Activated CD4-positive, CD25-positive, alpha-beta regulatory T cell (primary cell): ENCODE results near the gene IFT81.
"Not testable (repeated sequence)": the region's sequence is repeated elsewhere in the genome, so short reads cannot be mapped to it uniquely, and the experiment has no call there.

ENCODE experiments used
- DNase-seq, 4 experiments: peaks; one replicate each; lab custom pipeline; 2025; lab: John Stamatoyannopoulos, UW

IFT81 gene

DNA sequence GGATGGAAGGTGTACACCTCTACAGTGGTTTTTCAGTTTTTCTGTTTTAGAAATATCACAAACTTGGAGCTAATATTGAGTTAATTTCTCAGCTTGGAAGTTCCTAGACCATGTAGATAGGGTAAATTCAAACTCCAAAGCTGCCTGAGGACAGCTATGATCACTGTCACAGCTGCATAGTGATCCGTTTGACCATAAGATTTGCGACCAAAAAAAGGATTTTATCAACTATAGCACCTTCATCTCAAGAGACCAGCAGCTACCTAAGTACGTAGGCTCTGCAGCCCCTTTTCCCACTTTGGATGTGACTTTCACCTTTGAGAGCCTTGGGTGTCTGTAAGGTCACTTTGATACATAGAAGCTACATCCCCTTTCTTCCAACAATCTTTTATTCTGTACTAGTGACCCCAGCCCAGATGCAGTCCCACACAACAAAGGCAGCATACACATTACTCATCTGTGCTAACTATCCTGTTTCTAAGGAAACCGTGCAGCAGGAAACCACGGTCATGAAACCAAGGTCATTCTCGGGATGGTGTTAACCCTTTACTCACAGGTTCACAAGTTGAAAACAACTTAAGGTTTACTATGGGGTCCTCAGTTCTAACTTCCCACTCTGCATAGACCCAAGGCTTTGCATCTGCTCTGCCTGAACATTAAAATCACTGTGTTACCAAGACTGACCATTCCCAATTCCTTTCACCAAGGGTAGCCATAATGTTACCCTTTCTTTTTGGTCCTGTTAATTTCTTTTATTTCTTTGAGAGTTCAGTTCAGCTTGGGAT, 75.4 kb downstream of the IFT81 start:
- no peak for DNase-seq

DNA sequence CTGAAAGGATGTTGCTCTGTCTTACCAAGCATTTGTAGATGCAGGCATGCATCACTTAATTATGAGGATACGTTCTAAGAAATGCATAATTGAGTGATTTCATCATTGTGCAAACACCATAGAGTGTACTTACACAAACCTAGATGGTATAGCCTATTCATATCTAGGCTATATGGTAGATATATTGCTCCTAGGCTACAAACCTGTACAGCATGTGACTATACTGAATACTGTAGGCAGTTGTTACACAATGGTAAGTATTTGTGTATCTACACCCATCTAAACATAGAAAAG, 75.9 kb downstream of the IFT81 start:
- no peak for DNase-seq

DNA sequence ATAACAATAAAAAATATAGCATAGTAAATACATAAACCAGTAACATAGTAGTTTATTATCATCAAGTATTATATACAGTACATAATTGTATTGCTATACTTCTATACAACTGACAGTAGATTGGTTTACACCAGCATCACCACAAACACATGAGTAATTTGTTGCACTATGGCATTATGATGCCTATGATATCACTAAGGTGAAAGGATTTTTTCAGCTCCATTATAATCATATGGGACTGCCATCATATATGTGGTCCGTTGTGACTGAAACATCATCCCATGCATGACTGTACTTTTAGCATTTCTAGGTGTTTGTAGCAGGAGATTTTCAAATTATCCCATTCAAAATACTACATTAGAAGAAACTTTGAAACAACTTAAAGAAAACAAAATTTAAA, 77.8 kb downstream of the IFT81 start:
- DNase-seq, result no peak

DNA sequence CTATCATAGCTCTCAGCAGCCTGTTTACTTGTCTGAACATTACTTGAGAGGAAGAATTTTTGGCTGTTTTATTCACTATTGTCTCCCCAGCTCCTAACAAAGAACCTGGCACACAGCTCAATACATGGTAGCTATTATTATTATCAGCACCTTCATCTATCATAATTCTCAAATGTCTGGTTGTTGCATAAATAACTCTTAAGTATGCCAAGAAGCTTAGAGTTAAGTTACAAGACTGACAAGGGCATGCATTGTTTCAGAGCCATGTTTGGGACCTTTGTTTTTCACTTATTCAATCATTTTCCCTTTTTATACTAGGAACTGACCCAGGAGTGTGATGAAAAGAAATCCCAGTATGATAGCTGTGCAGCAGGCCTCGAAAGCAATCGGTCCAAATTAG, 79.4 kb downstream of the IFT81 start:
- DNase-seq, result no peak

GRCh38 chr12:110205931-110206330, 81.8 kb downstream of the IFT81 start:
- no peak for DNase-seq

GRCh38 chr12:110211639-110212536, 87.7 kb downstream of the IFT81 start:
- not testable (repeated sequence) for DNase-seq

DNA sequence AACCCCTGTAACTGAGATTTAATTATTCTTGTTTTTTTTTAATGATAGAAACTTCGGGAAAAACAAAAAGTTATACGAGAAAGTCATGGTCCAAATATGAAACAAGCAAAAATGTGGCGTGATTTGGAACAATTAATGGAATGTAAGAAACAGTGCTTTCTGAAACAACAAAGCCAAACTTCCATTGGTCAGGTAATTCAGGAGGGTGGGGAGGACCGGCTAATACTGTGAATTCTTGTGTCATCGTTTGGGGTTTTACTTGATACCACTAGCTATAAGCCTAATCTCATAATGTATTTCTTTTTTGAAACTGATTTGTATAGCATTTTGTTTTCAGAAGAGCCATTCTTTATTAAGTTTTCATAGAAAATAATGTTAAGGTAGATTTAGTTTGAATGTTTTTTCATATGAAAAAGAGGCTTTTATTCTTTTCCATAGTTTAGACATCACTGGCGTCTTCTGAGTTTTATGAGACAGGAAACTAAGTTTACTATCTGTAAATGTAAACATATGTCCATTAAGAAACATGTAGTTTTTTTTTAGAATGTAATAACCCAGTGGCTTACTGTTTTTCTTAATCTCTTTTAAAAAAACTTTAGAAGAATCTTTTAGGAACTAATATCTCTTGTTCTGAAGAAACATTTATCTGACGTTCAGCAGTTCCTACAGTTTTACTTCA, 94.0 kb downstream of the IFT81 start:
- no peak for DNase-seq

- DNase-seq, result no peak
These were observed 97.9 kb downstream of the IFT81 start for GRCh38 chr12:110222027-110222426.

DNA sequence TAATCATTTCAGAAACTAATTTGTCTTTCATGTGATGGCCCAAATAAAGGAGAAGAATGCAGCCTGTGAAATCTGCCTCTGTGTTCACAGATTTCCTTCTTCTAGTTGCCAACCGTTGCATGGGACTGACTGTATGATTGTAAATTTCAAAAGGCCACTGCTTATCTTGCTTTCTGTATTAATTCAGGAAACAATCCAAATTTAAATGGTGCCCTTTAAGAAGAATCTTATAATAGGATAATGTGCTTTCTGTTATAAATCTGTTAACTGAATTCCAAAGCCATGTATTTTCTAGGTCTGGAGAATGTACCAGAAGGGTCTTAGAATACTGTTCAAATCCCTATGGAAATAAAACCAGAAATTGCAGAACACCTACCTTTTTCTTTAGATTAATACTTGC, 98.3 kb downstream of the IFT81 start:
- DNase-seq, result no peak

DNA sequence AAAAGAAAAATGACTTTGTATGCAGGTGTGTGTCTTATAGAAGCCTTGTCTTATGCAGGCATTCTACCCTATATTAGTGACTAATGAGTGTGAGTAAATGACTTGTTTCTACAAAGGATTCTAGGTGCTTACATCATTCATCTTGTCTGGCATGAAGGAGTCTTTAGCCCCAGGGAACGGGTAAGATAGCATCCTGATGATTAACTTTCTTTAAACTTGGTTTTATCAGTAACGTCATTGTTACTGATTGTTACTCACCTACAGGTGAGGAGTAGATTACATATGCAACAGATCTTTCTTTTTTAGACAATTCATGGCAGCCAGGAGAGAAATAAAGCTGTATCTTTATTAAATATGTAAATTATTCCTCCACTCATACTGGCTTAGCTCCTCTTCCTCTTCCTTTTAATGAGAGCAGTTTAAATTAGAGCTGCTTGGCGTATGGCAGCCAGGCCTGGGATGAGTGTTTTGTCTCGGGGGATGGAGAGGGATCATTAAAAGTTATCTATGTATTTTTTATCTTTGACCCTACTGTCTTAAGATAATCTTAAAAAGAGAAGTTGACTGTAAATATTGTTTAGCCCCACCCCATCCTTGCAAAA, 99.7 kb downstream of the IFT81 start:
- DNase-seq, result no peak

DNA sequence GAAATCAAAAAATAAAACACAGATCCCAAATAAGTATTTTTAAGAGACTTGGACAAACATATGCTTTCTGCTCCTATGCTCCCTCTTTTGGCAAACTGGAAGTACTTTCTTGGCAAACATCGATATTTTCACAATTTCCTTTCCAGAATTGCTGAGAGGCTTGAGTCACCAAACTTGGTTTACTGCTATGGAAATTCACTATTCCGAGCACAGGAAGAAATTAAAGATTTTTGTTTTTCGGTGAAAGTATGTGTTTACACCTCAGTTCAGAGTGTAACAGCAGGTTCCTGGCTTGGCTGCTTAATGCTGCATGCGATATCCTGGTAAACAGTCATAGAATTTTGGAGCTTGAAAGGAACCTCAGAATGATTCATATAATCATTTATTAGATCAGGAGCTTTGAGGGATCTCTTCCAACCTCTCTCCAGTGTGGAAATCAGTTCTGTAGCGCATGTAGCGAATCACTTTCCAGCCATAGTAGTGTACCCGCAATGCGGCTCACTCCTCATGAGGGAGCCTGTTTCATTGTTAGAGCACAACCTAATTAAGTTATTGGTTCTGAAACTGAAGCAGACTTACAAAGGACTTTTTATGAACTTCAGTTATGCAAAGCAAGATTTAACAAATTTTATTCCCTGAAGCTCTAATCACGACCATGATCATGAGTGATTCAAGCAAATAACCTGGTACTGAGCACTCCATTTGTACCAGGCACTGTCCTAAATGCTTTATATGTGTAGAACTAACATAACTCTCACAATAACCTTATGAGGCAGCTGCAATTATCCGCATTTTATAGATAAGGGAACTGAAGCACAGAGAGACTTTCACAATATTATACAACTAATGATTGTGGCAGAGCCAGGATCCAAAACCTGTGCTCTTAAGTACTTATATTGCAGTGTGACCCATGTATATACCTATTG, 100.5 kb downstream of the IFT81 start:
- no peak for DNase-seq

DNA sequence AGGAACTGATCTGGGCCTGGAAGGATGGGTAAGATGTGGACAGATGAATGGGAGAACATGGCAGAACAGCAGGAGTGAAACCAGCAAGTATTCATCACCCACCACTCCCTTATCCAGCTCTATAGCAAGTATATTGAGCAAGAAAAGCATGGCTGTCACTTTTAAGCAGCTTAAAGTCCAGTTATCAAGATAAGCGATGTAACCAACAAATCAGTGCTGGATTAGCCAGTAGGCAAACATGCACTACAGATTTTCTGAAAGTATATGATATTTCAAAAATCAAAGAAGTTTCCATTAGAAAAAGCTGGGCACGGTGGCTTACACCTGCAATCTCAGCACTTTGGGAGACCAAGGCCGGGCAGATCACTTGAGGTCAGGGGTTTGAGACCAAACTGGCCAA, 103.0 kb downstream of the IFT81 start:
- no peak for DNase-seq

DNA sequence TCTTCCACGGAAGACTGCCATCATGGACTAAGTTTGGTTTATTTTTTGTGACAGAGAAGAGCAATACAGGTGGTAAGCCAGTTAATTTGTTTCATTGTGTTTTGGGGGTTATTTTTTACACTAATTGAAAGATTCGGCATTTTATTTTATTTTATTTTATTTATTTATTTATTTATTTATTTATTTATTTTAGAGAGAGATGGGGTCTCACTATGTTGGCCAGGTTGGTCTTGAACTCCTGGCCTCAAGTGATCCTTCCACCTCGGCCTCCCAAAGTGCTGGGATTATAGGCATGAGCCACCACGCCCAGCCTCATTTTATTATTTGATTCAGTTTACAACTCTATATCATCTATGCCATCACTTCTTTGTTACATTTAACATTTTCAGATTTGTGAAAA, 104.2 kb downstream of the IFT81 start:
- not testable (repeated sequence) for DNase-seq

DNA sequence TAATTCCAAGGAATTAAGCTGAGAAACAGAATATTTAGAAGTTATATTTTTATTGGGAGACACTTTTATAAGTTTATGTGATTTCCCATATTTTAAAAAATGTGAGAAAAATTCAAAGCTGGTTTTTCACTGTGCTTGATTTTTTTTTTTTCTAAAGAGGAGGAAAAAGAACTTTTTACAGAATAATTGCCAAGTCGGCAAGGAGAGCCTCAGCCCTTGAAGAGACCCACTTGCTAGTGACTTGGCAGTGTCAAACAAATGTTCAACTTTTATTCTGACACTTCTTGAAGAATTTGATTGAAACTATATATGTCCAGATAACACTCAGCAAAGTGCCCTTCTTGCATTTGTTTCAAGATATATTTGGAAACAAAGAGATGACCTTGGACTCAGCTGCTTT, 104.6 kb downstream of the IFT81 start:
- no peak for DNase-seq

DNA sequence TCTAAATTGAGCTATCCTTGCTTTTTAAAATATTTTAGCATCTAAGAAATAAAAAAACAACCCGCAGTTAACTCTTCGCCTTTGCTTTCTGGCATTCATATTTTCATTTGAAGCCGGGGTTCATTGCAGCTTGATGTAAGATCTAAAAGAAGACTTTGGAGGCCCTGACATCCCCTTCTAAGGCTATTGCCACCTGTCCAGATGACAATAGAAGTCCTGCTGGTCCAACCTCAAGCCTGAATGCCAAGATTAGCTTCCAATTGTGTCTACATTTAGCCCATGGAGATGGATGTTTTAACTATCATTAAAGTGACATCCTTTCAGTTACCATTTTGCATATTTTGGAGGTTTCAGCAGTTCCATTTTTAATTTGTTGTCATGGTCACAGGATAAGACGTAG, 105.3 kb downstream of the IFT81 start:
- DNase-seq, result no peak

DNA sequence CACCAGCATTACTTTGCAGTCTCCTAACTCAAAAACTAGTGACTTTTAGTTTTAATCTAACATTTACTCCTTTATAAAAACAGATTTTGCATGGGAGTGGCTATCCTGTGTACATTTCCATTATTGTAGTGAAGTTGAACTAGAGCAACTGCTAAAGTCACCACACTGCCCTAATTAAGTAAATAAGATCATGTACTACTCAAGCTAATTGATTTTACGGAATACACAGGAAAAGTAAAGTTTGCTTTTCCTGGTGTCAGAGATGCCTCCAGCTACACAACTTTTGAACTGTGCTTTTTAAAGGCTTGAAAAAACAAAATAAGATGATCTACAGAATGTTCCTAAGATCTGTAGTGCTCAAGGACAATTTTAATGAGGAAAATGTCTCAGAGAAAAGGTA, 106.5 kb downstream of the IFT81 start:
- no peak for DNase-seq

DNA sequence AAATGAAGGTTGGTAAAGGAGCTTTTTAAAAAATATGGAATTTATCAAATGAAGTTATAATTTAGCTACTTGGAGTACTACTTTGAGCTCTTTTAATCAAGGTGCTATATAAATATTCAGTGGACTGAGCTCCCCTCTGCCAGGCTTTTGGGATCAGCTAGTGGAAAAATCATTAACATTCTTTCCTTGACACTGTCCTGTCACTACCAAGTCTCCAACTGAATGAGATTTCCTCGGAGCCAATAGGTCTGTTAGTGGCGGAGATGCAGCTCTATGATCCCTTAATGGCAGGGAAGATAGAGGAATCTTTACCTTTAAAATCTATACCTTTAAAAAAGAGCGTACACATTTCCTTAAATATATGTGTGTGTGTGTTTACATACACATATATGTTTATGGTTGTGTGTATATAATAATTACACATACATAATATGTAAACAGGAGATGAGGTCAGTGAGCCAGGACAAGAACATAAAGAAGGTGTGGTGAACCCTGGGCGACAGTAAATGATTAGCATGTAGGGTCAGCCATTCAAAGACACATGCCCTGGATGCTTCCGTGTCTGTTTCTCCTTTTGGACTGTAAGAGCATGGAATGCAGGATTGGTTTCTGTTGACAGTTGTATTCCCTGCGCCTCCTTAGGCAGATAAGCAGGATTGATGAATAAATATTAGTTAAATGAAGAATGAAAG, 109.2 kb downstream of the IFT81 start:
- DNase-seq, result no peak

DNA sequence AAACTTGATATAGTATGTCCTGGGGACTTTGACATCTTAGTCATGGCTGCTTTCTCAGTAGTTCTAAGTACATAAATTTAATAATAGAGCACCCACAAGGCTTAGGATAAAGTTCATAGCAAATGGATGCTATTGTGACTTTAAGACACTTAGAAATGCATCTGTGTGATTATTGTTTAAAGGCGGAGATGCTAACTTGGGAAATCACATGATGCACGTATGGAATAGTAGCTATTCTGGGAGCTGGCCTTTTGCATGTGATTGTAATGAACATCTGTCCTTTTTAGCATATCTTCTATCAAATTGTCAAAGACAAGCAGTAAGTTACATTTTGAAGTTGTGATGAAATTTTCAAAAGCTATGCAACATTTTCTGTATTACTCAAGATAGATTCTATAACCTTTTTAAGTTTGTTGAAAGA, 110.2 kb downstream of the IFT81 start:
- no peak for DNase-seq

- no peak for DNase-seq
These were observed 110.6 kb downstream of the IFT81 start for GRCh38 chr12:110234755-110235154.

GRCh38 chr12:110235383-110235782, 111.2 kb downstream of the IFT81 start:
- no peak for DNase-seq

DNA sequence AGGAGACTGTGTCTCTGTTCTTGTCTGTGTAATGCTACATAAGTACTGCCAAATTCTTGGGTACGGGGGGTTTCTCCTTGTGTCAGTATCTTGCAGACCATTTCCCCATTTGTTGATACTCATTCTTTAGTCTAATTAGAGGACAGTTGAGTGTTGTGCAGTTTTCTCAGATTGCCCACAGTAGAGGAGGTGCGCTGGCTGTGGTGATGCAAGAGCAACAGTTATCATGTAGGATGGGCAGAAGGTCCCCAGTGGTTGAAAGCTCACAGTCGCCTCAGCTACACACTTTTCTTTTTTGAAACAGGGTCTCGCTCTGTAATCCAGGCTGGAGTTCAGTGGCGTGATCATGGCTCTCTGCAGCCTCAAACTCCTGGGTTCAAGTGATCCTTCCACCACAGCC, 119.1 kb downstream of the IFT81 start:
- DNase-seq, result no peak
